Subcutaneous adipose tissue (tissue), 4 donors: Measurements from ENCODE around the gene CD83. TPM values are rescaled to one million over a fixed set of nuclear protein-coding genes. Genes with fewer than 3 reads are reported as not detected.

Experiments used
- CTCF ChIP-seq: fragments of 450-650 bp; IDR thresholded peaks from one replicate; pipeline ENCODE4 v1.5.1; 2016; ENCODE audit warnings: low read depth, mild to moderate bottlenecking, control low read depth, antibody characterized with exemption, moderate library complexity
- total RNA-seq, 4 donors: library from RNA; depleted of rRNA; stranded (reverse); fragments of >200 nt; gene quantifications; one replicate each; pipeline ENCODE4 v1.1.0, GENCODE V29; 2016

Gene CD83
- total RNA-seq, 4 donors from 2014 or later, result 3.2 to 30.1 (median 4.8) TPM

- TF ChIP-seq CTCF, result no peak
Observed at GRCh38 chr6:14166839-14167238, 49.3 kb downstream of the CD83 start.

GRCh38 chr6:14170128-14170527 lies 52.6 kb downstream of the CD83 start:
- no peak for TF ChIP-seq CTCF

- TF ChIP-seq CTCF, result no peak
Observed at GRCh38 chr6:14172562-14172961, 55.0 kb downstream of the CD83 start.

- no peak for TF ChIP-seq CTCF
Observed at GRCh38 chr6:14174226-14174625, 56.7 kb downstream of the CD83 start.

- no peak for TF ChIP-seq CTCF
Observed at GRCh38 chr6:14174996-14175395, 57.4 kb downstream of the CD83 start.

GRCh38 chr6:14176429-14176828 lies 58.9 kb downstream of the CD83 start:
- no peak for TF ChIP-seq CTCF

GRCh38 chr6:14177413-14178082 lies 60.0 kb downstream of the CD83 start:
- TF ChIP-seq CTCF, result no peak
